Keratinocyte (primary cell): ENCODE measurements around the gene VPS13A.

ENCODE experiments used
- EZH2 ChIP-seq: IDR thresholded peaks from one replicate; pipeline ENCODE4 v1.6.1; 2012; ENCODE audit warnings: inconsistent platforms, mild to moderate bottlenecking, low read length, moderate library complexity
- TF ChIP-seq, protein P1 (sequence below), 3 experiments: IDR thresholded peaks in 1 of 3; conservative IDR thresholded peaks in 1 of 3; optimal IDR thresholded peaks in 1 of 3; 2 replicates in 2 of 3; 3 replicates in 1 of 3; pipeline versions ENCODE3 to v1.5.1; 2011; ENCODE audit warnings: low read length in 3 of 3, mild to moderate bottlenecking in 3 of 3, moderate library complexity in 2 of 3, control low read depth in 1 of 3, inconsistent platforms in 1 of 3; ENCODE audit not compliant: insufficient read depth in 2 of 3; ENCODE audit errors: extremely low read depth in 1 of 3

- no peak for TF ChIP-seq EZH2
- TF ChIP-seq, protein P1, sequence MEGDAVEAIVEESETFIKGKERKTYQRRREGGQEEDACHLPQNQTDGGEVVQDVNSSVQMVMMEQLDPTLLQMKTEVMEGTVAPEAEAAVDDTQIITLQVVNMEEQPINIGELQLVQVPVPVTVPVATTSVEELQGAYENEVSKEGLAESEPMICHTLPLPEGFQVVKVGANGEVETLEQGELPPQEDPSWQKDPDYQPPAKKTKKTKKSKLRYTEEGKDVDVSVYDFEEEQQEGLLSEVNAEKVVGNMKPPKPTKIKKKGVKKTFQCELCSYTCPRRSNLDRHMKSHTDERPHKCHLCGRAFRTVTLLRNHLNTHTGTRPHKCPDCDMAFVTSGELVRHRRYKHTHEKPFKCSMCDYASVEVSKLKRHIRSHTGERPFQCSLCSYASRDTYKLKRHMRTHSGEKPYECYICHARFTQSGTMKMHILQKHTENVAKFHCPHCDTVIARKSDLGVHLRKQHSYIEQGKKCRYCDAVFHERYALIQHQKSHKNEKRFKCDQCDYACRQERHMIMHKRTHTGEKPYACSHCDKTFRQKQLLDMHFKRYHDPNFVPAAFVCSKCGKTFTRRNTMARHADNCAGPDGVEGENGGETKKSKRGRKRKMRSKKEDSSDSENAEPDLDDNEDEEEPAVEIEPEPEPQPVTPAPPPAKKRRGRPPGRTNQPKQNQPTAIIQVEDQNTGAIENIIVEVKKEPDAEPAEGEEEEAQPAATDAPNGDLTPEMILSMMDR (optimal IDR thresholded peaks at IDR 0.05 in 1 of 3, IDR thresholded peaks at IDR 0.05 in 1 of 3, conservative IDR thresholded peaks at IDR 0.05 in 1 of 3; ENCODE audit: extremely low read depth in 1 of 3, insufficient read depth in 2 of 3, low read length in 3 of 3) = no peak
Observed at GRCh38 chr9:77221431-77221830, 44.1 kb downstream of the VPS13A start.
